NCI-H1092 (cell line): Measurements from ENCODE around the gene GJA4.

ENCODE experiments used
- DNase-seq: peaks from one replicate; lab custom pipeline; 2025; lab: John Stamatoyannopoulos, UW

The GJA4 gene

GRCh38 chr1:34792868-34793727 is at the start of gene GJA4:
Gene GJA4 (plus strand): TSS chr1:34792999. CDS start chr1:34794214, 1,215 bp downstream.
- no peak for DNase-seq

GRCh38 chr1:34743775-34744174 is 49.0 kb upstream of the GJA4 start:
- no peak for DNase-seq

- no peak for DNase-seq
Measured at GRCh38 chr1:34744851-34745250, 47.9 kb upstream of the GJA4 start.

GRCh38 chr1:34745666-34746065 is 47.1 kb upstream of the GJA4 start:
- DNase-seq = no peak

- no peak for DNase-seq
Measured at GRCh38 chr1:34746101-34746500, 46.7 kb upstream of the GJA4 start.

- DNase-seq = no peak
Measured at GRCh38 chr1:34746785-34747637, 45.8 kb upstream of the GJA4 start.

GRCh38 chr1:34747638-34747941 is 45.2 kb upstream of the GJA4 start:
- no peak for DNase-seq

- no peak for DNase-seq
Measured at GRCh38 chr1:34749992-34750391, 42.8 kb upstream of the GJA4 start.

GRCh38 chr1:34750610-34751009 is 42.2 kb upstream of the GJA4 start:
- DNase-seq = no peak

- DNase-seq = no peak
Measured at GRCh38 chr1:34753163-34753562, 39.6 kb upstream of the GJA4 start.

GRCh38 chr1:34754964-34755637 is 37.7 kb upstream of the GJA4 start, which contains the start of gene GJB5:
Gene GJB5 (plus strand): TSS chr1:34755047. CDS start chr1:34757331, 2,284 bp downstream.
- DNase-seq = no peak

GRCh38 chr1:34755961-34756360 is 36.8 kb upstream of the GJA4 start:
- DNase-seq = no peak

- no peak for DNase-seq
Measured at GRCh38 chr1:34757386-34757785, 35.4 kb upstream of the GJA4 start.

GRCh38 chr1:34758751-34759150 is 34.0 kb upstream of the GJA4 start:
- no peak for DNase-seq

GRCh38 chr1:34759503-34760357 is 33.1 kb upstream of the GJA4 start, which contains the start of gene GJB4:
Gene GJB4 (plus strand): TSS chr1:34759740. CDS start chr1:34761255, 1,515 bp downstream.
- DNase-seq = no peak

- DNase-seq = no peak
Measured at GRCh38 chr1:34761176-34761761, 31.5 kb upstream of the GJA4 start.

GRCh38 chr1:34761776-34762307 is 31.0 kb upstream of the GJA4 start:
- no peak for DNase-seq

- no peak for DNase-seq
Measured at GRCh38 chr1:34762474-34763141, 30.2 kb upstream of the GJA4 start.

- no peak for DNase-seq
Measured at GRCh38 chr1:34763142-34763781, 29.5 kb upstream of the GJA4 start.

GRCh38 chr1:34768856-34769255 is 23.9 kb upstream of the GJA4 start:
- no peak for DNase-seq
